PFSK-1 (cell line): ENCODE measurements around the gene THSD7B.

Source experiments
- FOXP2 ChIP-seq: optimal IDR thresholded peaks from 2 replicates; pipeline ENCODE3; 2011; ENCODE audit warnings: borderline replicate concordance, control low read depth, inconsistent platforms; ENCODE audit not compliant: insufficient read depth; ENCODE audit errors: extremely low read length, extremely low read depth
- POLR2AphosphoS5 ChIP-seq: IDR thresholded peaks from 2 replicates; pipeline ENCODE4 v1.6.1; 2012; ENCODE audit warnings: low read depth, mild to moderate bottlenecking, control low read depth, low read length, moderate library complexity
- REST ChIP-seq, 2 experiments: IDR thresholded peaks; 2 replicates each; pipeline versions ENCODE4 v1.6.1 to v1.8.0; 2011 to 2012; ENCODE audit warnings: low read depth in 2 of 2, low read length in 2 of 2, control low read depth in 1 of 2, inconsistent platforms in 1 of 2, mild to moderate bottlenecking in 1 of 2, moderate library complexity in 1 of 2; ENCODE audit not compliant: insufficient read depth in 1 of 2
- SIN3A ChIP-seq: IDR thresholded peaks from 2 replicates; pipeline ENCODE4 v1.6.1; 2012; ENCODE audit warnings: mild to moderate bottlenecking, low read length, moderate library complexity, borderline replicate concordance; ENCODE audit not compliant: insufficient read depth
- TAF1 ChIP-seq: IDR thresholded peaks from 2 replicates; pipeline ENCODE4 v1.6.1; 2012; ENCODE audit warnings: low read length, control low read depth, borderline replicate concordance; ENCODE audit not compliant: insufficient read depth

GRCh38 chr2:137210039-137210438, 444.7 kb downstream of the THSD7B start:
- TF ChIP-seq POLR2AphosphoS5 (no peak), FOXP2 (no peak), TAF1 (no peak), REST (IDR thresholded peaks at IDR 0.05; ENCODE audit: insufficient read depth in 1 of 2, low read depth in 2 of 2, low read length in 2 of 2) (no peak), SIN3A (no peak)
